Activated CD4-positive, alpha-beta T cell treated with anti-CD3 and anti-CD28 coated beads, Interleukin-2, amount 50 U/mL, for 4 hours (primary cell): ENCODE measurements around the gene NIPA2.

Experiments used
- DNase-seq, 2 experiments: peaks; one replicate each; pipeline ENCODE4 v3.0.0-alpha.2; 2020

NIPA2 gene

DNA sequence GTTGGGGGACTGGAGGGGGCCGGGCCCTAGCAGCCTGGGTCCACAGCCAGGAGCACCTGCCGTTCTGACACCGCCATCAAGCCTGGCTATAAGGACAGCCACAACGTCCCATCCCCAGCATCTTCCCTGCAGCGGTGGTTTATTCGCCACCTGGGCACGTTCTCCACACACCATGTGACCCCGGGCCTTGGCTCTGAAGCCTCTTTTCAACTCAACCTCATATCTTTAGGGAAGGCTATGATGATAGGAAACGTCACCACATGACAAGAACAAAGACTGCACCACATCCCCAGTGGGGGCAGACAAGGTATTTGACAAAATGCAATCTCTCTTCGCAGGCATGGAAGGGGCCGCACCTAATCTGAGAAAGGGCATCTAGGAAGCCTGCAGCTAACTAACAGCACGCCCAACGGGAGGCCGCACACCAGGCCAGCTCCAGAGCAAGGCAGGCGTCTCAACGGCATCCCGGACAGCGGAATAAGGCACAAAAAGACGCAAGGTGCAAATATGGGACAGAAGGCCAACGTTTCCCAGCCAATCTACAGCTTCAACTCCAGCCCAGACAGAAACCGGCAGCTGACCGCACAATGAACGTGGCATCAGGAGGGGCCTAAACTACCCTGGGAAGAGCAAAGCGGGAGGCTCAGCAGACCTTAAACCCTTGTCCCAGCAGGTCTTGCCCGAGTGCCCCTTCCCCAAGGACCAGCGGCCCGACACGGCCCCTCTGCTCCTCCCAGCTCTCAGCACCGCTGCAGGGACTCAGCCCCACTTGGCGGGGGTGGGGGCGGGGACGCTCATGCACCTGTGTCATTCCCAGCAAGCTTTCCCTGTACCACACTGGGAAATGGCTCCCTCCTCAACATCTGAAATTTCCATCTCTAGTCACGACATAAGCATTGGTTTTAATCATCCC is 41.9 kb downstream of the NIPA2 start:
- DNase-seq, result no peak

DNA sequence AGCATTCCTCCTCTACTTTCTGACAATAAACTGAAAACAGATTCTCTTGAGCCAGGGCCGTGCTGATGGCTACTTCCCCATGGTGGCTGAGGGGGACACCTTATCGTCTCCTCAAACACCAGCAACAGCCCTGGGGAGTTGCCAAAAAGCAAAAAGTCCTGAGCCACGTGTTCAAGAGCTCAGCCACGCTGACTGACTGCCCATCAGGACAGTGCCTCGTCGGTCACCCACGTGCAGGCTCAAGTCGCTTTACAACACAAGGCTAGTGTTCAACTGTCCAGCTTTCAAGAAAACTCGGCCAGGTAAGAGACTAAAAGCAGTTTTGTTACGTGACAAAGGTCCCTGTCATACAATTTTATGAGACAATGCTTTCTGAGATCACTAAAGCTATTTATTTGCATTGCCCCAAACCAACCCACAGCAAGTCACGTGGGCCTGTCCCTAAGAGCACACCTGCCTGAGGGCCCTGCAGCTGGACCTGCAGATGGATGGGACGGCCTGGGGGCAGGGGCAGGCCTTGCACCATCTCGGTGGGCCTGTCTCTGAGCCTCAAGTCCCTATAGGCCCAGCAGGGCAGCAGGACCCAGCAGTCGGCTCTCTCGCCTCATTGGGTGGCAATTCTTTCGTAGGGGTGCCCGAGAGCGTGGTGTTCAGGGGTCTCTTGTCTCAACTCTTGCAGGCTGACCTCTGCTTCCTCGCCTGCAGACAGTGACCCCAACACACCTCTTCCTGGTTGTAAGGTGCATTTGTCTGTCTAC is 42.7 kb downstream of the NIPA2 start:
- DNase-seq, result no peak

DNA sequence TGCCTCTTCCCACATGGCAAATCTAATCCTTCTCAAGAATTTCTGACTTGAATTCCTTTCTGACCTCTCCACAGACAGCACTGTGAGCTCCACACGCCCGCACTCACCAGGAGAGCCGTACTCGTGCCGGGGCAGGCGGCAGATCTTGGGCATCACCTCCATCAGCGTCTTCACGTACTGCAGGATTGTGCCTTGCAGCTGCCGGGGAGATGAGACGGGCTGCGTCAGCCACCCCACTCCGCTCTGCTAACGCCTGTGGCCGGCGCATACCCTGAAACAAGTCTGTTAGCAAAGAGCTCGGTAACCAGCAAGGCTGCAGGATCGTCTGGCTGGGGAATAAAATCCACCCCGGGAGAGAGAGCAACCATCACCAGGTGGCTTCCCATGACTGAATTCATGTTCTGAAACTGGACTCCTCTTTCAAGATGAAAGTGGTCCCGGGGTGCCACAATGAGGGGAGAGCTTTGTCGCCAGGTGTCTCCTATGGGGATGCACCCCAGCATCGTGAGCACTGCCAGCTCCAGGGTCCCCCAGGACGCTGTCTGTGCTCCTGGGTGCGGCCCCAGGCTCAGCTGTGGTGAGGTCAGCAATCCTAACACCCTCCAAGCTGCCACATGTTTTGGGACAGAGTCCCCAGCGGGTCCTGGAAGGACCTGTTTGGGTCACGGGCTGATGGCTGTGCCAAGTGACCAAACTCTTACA is 43.4 kb downstream of the NIPA2 start:
- DNase-seq, result no peak

DNA sequence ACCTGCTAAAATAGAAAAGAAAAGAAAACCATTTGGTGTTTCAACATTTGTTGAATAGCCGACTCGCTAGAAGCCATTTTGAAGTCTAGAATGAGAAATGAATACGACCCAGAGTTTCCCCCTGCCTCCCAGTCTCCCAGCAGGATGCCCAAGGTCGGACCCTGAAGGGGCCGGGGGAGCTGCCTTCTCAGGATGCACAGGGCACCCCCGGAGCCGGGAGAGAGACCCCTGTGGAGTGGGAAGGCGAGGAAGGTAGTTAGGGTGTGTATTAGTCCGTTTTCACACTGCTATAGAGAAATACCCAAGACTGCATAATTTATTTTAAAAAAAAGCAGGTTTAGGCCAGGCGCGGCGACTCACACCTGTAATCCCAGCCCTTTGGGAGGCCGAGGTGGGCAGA is 44.7 kb downstream of the NIPA2 start:
- no peak for DNase-seq

DNA sequence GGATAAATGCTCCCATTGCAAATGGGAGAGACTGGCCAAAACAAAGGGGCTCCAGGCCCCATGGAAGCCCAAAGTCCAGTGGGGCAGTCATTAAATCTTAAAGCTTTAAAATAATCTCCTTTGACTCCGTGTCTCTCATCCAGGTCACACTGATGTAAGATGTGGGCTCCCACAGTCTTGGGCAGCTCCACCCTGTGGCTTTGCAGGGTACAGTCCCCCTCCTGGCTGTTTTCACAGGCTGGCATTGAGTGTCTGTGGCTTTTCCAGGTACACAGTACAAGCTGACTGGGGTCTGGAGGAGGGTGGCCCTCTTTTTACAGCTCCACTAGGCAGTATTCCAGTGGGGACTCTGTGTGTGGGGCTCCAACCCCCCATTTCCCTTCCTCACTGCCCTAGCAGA is 45.9 kb downstream of the NIPA2 start:
- DNase-seq, result no peak

DNA sequence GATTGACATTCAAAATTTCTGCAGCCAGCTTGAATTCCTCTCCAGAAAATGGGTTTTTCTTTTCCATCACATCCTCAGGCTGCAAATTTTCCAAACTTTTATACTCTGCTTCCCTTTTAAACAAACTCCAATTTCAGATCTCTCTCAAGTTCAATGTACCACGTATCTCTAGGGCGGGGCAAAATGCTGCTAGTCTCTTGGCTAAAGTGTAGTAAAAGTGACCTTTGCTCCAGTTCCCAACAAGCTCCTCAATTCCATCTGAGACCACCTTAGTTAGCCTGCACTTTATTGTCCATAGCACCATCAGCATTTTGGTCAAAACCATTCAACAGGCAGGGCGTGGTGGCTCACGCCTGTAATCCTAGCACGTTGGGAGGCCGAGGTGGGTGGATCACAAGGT is 46.7 kb downstream of the NIPA2 start:
- DNase-seq, result no peak

DNA sequence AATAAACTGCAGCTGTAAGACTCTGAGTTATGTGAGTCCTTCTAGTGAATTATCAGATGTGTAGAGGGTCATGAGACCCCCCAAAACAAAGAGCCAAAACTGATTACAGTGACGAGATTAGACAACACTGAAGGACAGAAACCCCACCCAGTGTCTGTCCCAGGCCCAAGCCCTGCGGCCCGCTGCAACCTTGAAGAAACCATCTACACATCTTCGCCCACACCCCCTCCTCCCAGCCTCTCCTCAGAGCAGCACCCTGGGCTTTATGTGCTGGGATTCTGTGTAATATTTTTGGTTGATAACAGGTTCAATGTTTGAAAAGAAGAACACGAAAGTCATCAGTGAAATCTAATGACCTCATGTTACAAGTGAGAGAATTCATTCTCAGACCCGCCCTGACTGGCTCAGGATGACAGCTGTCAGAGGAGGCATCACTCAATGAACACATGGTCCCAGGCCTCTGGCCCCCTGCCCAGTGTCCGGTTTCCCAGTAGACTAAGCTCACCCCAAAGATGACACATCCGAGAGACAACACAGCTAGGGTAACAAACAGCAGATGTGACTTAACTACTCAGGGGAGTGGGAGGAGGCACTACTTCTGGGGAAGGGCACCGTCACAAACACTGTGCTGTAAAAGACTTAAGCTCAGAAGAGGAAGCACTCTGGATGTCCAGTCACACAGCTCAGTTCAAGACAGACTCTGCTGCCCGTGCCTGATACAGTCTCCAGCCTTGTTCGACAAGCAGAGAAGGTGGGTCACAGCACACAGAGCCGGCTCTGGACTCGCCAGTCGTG is 48.9 kb downstream of the NIPA2 start:
- no peak for DNase-seq

DNA sequence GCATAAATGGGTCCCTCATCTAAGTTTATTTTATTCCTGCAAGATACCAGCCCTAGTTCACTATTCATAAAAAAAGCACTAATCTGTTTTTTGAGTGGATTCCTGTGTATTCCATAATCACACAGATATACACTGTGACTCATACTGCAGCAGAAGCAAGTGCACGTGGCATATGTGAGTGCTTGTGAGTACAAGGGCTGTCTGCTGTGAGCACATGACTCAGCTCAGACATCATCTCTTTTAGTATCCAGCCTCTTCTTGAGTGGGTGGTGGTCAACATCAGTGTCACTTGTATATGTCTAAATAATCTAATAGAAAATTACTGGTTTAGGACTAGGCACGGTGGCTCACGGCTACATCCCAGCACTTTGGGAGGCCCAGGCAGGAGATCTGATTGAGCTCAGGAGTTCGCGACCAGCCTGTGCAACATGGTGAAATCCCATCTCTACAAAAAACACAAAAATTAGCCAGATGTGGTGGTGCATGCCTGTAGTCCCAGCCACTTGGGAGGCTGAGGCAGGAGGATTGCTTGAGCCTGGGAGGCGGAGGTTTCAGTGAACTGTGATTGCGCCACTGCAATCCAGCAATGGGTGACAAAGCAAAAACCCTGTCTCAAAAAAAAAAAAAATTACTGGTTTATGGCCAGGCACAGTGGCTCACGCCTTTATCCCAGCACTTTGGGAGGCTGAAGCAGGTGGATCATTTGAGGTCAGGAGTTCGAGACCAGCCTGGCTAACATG is 49.8 kb downstream of the NIPA2 start:
- no peak for DNase-seq

DNA sequence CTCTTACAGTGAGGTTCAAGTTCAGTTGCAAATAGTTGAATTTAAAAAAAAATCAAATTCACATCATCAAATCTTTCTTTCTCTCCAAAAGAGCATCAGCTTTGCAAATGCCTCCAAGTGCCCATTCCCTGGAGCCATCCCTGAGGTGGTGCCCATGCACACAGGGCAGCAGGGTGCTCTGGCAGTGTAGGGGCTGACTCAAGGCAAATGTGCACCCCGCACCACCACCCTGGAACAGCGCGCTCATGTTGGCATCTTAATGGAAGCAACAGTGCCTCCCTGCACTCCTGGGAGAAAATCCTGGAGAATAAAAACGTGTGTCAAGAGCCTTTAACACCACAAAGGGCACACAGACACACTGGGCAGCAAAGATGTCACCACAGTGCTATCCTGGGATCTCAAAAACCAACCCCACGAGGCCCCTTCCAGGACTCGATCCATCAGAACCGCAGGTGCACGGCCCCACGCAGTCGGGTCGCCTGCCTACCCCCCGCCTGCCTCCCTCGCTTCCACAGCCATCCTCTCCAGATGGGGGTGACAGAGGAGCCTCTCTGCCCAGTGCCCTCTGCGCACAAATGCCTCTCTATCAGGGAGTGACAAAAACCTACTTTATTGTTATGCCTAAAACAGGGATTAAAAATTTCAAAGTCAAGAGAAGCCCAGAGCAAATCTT is 50.8 kb downstream of the NIPA2 start:
- no peak for DNase-seq

DNA sequence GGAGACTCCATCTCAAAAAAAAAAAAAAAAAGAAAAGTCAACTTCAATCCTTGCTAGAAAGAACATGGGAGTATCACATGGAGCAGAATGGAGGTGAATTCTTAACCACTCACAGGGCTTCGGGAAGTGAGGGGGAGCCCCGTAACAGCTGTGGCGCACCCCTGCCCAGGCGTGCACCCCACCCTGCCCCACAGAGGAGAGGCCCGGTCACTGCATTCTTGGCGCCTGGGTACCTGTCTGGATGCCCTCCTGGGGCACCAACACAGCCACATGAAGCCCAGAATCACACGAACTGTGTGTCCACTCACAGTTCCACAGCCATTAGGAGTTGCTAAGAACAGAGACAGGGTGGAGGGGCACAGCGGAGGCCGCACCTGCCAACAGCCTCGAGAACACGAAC is 51.8 kb downstream of the NIPA2 start:
- no peak for DNase-seq

DNA sequence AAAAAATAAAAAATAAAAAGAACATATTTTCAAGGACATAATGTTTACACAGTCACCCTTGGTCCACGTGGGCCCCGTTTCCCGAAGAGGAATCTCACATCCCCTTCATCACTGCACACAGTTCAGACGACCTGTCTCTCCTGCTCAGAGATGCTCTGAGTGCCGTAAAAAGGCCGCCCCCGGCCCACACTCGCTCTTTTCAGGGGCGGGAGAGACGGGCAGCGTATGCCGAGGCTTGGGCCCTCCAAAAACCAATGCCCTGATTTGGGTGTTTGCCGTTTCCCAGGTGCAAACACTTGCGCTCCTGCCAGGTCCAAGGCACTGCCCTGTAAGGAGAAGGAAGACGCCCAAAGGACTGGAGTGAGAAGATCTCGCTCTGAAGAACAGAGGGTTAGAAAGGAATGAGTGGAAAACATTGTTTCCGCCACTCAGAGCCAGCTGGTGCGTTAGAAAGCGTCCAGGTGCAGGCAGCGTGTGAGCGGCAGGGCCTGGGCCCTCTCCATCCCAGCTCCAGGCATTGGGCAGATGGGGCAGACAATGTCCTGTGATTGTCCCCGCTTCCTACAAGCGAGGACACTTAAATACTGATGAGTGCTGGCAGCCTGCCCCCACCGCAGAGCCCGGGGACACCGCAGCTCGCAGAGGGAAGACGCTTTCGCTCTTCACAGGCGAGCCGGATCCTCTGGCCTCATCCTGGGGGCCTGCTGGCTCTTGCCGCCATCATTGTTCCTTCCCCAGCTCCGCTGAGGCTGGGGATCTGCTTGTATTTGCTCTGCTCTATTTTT is 53.2 kb downstream of the NIPA2 start:
- no peak for DNase-seq

DNA sequence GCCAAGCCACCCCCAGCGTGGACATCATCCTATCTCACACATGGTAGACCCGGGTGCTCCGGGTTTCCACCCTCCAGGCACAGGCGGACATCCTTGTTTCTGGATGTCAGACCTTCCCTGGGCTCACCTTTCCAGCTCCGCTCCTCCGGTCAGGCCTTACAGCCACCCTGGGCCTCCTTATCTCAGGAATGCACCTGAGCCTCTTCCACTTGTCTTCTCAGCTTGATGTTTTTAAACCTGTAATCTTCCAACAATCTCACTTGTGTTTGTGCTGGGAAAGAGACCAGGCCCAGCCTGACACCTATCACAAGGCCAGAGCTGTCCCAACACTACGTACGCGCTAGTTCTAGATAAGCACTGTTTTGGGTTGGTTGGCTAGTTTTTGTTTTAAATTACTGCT is 53.9 kb downstream of the NIPA2 start:
- no peak for DNase-seq

DNA sequence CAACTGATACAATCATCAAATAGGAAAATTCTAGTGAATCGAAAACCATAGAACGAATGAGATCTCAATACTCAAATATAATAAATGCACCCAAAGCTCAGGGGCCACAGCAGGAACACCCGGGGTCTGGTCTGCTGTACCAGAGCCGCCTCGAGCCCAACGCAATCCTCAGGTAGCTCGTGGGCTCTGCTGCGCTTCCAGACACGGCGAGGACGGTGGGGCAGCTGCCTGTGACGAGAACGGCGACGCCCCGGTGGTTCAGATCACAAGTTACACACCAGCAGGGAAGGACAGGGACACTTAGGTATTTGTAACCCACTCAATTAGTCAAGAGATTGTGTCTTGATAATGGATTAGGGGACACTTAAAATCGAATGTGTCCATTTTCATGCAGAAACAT is 54.6 kb downstream of the NIPA2 start:
- no peak for DNase-seq

DNA sequence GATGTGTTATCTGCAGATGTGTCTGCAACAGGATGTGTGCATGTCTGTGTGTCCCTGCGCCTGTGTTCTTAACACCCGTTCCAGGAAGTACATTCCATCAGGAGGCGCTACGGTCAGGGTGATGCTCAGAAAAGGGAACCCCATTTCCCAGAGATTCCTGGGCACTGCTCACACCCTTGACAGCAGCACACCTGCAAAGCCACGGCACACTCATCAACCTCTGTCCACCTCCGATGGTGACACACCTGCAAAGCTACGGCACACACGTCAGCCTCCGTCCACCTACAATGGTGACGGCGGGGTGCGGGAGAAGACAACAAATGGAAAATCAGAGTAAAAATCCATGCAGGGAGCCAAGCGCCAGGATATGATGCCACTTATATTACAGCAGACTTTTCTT is 55.4 kb downstream of the NIPA2 start:
- no peak for DNase-seq

DNA sequence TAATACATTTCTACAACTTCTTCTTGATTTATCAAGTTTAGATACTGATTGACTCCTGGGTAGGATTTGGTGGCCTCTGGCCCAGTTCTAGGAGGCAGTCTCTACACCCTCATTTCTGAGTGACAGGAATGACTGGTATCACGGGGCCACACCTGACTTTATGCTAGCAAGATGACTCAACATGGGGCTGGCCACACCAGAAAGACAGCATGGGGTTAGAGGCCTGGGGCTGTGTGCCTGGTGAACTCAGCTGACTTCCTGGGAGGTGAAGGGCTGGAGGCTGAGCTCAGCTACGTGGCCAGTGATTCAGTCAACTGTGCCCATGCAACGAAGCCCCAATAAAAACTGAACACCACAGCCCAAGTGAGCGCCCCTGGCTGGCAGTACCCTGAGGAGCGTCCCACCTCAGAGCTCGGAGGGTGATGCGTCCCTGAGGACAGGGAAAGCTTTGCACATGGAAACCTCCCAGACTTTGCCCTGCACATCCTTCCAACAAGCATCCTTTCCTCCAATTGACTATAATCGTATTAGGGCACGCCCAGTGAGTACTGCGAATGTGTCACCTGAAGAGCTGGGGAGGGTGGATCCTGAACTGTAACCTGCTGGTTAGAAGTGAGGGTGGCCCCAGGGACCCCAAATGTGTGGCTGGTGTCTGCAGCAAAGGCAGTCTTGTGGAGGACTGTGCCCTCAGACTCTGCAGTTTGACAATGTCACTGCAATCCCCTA is 57.2 kb downstream of the NIPA2 start:
- DNase-seq, result no peak

DNA sequence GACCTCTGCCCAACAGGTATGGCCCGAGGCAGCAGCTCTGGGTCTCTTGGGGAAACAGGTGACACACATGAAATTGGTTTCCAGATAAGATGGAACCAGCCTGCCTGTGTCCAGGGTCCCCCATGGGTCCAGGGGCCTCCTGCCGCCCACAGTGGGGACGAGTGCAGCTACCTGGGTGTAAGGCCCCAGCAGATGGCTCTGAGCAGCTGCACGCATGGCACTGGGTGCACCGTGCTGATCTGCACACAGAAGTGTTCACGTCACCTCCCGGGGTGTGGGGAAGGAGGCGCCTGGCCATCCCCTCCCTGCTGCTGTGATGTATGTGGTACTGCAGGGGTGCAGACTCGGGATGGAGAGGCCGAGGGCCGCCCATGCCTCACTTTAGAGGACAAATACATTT is 63.6 kb downstream of the NIPA2 start:
- no peak for DNase-seq

DNA sequence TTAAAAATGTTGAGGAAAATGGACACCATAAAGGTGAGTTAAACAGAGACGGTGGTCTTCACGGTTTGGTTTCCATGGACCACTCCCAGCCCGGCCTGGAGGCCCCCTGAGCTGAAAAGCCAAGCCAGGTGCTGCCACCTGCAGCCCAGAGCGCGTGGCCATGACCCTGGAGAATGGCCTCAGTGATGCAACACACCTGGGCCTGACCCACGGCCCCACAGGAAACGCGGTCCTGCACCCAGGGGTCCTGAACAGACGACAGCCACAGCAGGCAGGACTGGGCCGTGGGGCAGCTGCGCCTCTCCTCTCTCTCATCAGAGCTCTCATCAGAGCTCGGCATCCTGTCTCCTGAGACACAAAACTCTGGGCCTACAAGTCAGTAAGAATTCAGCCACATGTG is 64.1 kb downstream of the NIPA2 start:
- no peak for DNase-seq

DNA sequence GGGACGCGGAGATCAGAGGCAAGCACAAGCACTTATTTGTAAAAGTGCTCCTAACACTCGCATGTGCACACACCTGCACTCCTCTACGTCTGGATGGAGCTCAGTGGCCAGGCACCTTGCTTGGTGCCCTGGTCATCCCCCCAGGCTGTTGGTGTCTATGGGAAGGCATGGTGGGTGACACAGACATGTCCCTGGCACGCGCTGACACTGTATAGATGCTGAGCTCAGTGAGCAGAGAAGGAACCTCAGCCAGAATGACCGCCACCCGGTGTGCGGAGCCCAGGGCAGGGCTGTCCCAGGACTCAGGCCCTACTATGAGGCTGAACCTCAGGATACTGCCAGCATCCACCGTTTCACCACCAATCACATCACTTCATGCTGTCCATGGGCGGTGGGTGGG is 64.5 kb downstream of the NIPA2 start:
- no peak for DNase-seq

DNA sequence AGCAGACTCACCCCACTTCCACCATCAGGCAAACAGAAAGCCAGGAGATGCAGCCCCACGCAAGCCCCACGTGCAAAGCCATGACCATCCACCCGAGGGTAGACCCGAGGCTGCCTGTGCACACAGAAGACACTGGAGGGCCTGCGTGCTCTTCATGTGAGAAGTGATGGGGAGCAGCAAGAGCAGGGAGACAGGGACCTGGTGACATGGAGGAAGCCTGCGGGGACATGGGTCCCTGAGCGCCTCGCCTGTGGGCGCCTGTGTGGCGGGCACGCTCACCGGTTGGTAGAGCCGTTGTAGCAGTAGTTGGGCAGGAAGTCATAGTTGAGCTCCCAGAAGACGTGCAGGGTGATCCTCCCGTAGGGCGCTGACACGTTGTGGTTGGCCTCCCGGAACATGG is 65.0 kb downstream of the NIPA2 start:
- no peak for DNase-seq

DNA sequence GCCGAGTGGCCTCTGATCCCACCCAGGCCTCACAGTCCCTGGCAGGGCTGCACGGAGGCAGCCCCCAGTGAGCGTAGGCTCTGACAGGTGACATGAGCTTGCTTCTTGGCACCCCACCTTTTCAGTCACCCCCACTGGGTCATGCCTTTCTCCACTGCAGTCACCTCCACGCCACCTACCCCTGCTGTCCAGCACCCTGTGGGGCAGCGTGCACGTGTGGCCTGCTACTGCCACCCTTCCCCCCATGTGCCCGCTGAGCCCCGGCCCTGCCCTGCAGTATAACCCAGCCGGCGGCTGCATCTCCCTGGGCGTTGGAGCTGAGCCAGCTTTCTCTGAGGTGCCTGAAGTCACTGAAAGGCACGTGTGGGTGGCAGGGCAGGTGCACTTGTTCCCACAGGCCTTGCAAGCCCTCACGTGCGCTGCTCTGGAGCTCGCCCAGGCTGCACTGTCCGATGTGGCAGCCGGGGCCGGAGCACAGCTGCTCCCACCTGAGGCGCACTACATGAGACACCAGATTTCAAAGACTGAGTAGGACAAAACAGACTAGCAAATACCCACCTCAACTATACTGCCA is 65.6 kb downstream of the NIPA2 start:
- DNase-seq, result no peak
